Esophagus (tissue), 2 donors: Measurements from ENCODE around the gene TTC27. TPM values are rescaled to one million over a fixed set of nuclear protein-coding genes. Genes with fewer than 3 reads are reported as not detected.

ENCODE experiments used
- H3K27ac ChIP-seq, 2 donors: one replicate each; pipeline ENCODE4 v1.5.1; 2013; ENCODE audit warnings: low read depth in 2 of 2, mild to moderate bottlenecking in 2 of 2, inconsistent platforms in 1 of 2, low read length in 1 of 2, moderate library complexity in 1 of 2
- H3K27me3 ChIP-seq, 2 donors: one replicate each; pipeline ENCODE4 v1.6.1; 2013; ENCODE audit warnings: low read length in 2 of 2, control low read depth in 1 of 2, mild to moderate bottlenecking in 1 of 2; ENCODE audit not compliant: insufficient read depth in 2 of 2, control insufficient read depth in 1 of 2
- H3K36me3 ChIP-seq, 2 donors: one replicate each; pipeline ENCODE4 v1.6.1; 2013; ENCODE audit warnings: low read length in 1 of 2; ENCODE audit not compliant: control insufficient read depth in 2 of 2, insufficient read depth in 2 of 2
- H3K4me1 ChIP-seq, 2 donors: one replicate each; pipeline ENCODE4 v1.6.1; 2013; ENCODE audit warnings: low read length in 1 of 2; ENCODE audit not compliant: control insufficient read depth in 2 of 2, insufficient read depth in 2 of 2
- H3K4me3 ChIP-seq, 2 donors: one replicate each; pipeline ENCODE4 v1.5.1; 2013; ENCODE audit warnings: low read length in 2 of 2, mild to moderate bottlenecking in 2 of 2, low read depth in 1 of 2, moderate library complexity in 1 of 2
- H3K9me3 ChIP-seq, 2 donors: one replicate each; pipeline ENCODE4 v1.6.1; 2013; ENCODE audit warnings: mild to moderate bottlenecking in 2 of 2, low read depth in 1 of 2, low read length in 1 of 2, moderate library complexity in 1 of 2; ENCODE audit not compliant: control insufficient read depth in 2 of 2, insufficient read depth in 1 of 2
- WGBS, 2 donors: extraction: QIAGEN DNeasy Blood & Tissue Kit; methylation state at CpG; one replicate each; pipeline ENCODE4 v1.1.7; 2013; 5-methylcytosine and 5-hydroxymethylcytosine counted together
- polyA plus RNA-seq, 2 donors: library from polyadenylated mRNA; stranded (reverse); fragments of 200-250 nt; gene quantifications; one replicate each; pipeline ENCODE4 v1.2.3, GENCODE V29; 2013
- donor health status: healthy with polysubstance abuse.
- donor health status: Bipolar disorder and iron deficiency.

Gene TTC27
- polyA plus RNA-seq, 2 donors: 3.7 to 9.8 TPM

DNA sequence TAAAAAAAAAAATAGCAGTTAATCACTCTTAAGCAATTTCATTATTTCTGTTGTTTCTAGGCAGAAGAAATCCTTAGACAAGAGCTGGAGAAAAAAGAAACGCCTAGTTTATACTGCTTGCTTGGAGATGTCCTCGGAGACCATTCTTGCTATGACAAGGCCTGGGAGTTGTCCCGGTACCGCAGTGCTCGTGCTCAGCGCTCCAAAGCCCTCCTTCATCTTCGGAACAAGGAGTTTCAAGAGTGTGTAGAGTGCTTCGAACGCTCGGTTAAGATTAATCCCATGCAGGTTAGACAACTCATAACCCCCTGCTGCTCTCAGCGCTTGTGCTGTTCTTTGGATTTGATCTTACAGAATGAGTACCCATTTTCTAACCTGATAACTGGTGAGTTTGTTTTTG, 130.4 kb downstream of the TTC27 start:
- Histone ChIP-seq H3K4me3 (no peak overlapping the region), H3K4me1 (peaks cover 0 to 3% of the 10 kb centered on the region in 2 donors), H3K27me3 (no peaks in the 10 kb centered on the region), H3K36me3 (peaks cover 0 to 2% of the 10 kb centered on the region in 2 donors), H3K27ac (no peak overlapping the region), H3K9me3 (no peaks in the 10 kb centered on the region)
- 93 to 95% methylated on average over 11 of the region's 11 CpGs for WGBS, 2 donors

DNA sequence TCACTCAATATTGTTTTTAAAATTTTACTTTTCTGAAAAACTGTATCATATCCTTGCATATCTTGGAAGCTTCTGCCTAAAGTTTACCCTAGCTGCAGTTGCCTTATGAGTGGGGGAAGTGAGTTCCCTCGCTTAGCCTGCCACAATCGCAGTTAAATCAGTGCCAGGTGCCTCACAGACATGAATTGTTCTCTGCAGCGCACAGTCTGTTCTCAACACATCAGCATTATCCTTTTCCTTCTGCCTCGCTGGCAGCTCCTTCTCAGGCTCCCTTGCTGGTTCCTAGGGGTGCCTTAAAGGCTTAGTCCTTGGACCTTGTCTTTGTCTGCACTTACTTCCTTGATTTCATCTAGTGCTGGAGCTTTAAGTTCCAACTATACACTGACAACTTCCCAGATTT, 132.8 kb downstream of the TTC27 start:
- Histone ChIP-seq H3K27me3 (no peaks in the 10 kb centered on the region), H3K4me3 (no peak overlapping the region), H3K27ac (no peak overlapping the region), H3K4me1 (peaks cover 0 to 3% of the 10 kb centered on the region in 2 donors), H3K36me3 (peaks cover 0 to 2% of the 10 kb centered on the region in 2 donors), H3K9me3 (no peaks in the 10 kb centered on the region)
- WGBS, 2 donors: 97 to 98% methylated on average over 4 of the region's 4 CpGs

DNA sequence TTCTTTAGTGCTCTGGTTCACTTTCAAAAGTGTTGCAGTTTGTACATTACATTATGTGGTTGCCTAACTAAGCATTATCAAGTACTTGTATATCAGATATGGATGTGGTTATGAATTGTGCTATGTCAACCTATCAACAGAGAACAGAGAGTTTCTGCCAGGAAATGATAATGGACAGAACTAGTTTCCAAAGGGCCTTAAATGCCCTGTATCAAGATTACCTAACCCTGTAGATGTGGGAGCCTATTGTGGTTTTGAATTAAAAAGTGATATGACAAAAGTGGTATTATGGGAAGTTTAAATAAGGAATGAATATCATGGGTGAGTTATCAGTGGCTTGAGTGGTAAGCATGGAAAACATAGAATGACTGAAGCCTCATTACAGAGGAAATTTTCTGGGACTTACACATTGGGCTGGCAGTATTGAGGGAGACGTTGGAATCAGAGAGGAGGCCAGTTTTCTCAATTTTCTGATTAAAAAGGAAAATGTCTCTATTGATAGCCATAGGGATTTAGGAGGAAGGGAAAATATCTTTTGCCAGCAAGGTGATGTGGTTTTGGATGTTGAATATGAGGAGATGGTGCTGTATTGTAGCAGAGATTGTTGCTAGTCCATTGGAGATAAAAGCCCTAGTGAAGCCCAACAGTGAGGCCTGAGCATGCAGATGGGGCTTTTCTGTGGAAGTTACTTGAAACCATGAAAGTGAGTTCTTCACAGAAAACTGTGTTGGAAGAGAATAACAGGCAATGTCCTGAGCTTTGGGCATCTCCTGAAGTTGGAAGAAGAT, 140.7 kb downstream of the TTC27 start:
- H3K4me3 ChIP-seq: no peak overlapping the region
- H3K9me3 ChIP-seq: no peaks in the 10 kb centered on the region
- no peaks in the 10 kb centered on the region for H3K36me3 ChIP-seq
- no peak overlapping the region for H3K27ac ChIP-seq
- WGBS, 2 donors: 87 to 95% methylated on average over 1 of the region's 1 CpG
- no peaks in the 10 kb centered on the region for H3K4me1 ChIP-seq
- H3K27me3 ChIP-seq: no peaks in the 10 kb centered on the region

DNA sequence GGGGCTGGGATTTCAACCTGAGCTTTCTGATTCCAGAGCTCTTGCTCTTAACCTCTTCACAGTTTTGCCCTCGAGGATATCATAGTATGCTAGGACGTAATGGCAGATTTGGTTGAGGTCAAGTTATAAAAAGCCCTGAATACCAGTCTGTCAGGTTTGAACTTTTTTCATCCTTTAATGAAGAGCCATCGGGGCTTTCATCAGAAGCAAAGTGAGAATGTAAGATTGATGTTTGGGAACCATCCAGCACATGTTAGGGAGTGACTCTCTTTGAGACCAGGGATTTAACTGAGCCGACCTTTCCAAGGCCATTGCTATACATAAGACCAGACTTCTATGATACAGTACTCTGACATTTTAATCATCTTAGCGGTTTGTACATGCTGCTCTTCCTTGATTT, 142.5 kb downstream of the TTC27 start:
- Histone ChIP-seq H3K4me1 (no peaks in the 10 kb centered on the region), H3K27ac (no peak overlapping the region), H3K27me3 (no peaks in the 10 kb centered on the region), H3K36me3 (no peaks in the 10 kb centered on the region), H3K9me3 (no peaks in the 10 kb centered on the region), H3K4me3 (no peak overlapping the region)
- 72 to 77% methylated on average over 5 of the region's 5 CpGs for WGBS, 2 donors

DNA sequence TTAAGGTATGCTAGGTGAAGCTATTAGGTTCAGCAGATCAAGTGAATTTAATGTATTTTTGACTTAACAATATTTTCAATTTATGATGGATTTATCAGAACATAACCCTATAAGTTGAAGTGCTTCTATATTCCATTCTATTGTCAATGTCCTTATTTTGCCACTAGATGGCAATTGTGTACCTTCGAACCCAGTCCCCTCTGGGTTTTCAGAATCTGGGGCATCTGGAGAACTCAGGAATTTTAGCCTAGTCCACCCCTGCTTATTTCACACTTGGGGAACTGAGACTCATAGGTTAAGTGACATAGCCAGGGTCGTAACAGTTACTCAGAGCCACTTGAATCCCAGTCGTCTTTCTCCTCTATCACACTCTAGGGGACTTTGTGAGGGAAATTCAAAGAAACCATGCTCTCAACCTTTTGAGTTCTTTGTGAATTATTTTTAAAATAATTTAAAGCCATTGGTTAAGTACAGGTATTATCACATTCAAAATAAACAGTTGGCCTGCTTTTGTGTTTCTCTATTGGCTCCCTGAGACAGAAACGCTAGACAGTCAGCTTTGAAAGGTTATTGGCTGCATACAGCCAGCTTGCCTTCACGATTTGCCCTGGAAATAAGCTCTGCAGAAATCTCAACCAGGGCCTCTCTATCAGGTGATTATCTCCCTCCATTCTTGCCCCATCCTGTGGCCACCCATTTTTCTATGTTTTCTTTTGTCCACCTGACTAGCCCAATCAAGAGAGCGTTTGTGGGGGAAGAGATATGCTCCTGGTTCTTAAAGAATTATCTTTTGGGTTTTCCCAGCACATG, 145.0 kb downstream of the TTC27 start:
- Histone ChIP-seq H3K4me3 (no peak overlapping the region), H3K36me3 (no peaks in the 10 kb centered on the region), H3K4me1 (no peaks in the 10 kb centered on the region), H3K9me3 (no peaks in the 10 kb centered on the region), H3K27me3 (no peaks in the 10 kb centered on the region), H3K27ac (no peak overlapping the region)
- WGBS, 2 donors: 67 to 70% methylated on average over 6 of the region's 6 CpGs

- no peak overlapping the region for H3K4me3 ChIP-seq
- WGBS, 2 donors: 90 to 93% methylated on average over 5 of the region's 5 CpGs
- no peak overlapping the region for H3K27ac ChIP-seq
- H3K36me3 ChIP-seq: no peaks in the 10 kb centered on the region
- no peaks in the 10 kb centered on the region for H3K9me3 ChIP-seq
- H3K4me1 ChIP-seq: no peaks in the 10 kb centered on the region
- H3K27me3 ChIP-seq: no peaks in the 10 kb centered on the region
These were observed 145.6 kb downstream of the TTC27 start for GRCh38 chr2:32773448-32773808.

DNA sequence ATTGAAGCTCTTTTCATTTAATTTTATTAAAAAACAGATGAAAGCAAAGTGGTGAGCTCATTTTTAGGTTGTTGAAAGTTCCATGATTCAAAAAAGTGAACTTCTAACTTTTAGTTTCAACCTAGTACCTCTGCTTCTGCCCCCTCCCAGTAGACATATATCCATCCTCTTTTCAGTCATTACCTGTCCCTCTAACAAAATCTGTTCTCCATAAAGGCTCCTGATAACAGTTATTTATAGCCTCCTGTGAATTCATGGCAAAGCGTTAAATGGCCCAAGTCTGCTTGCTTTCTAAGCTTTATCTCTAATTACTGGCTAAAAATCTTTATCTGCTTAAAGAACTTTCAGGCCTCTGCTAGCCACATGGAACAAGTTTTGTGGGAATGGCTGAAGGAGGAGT, 148.1 kb downstream of the TTC27 start:
- WGBS, 2 donors: 79 to 84% methylated on average over 1 of the region's 1 CpG
- Histone ChIP-seq H3K9me3 (no peaks in the 10 kb centered on the region), H3K4me1 (no peaks in the 10 kb centered on the region), H3K27ac (no peak overlapping the region), H3K4me3 (no peak overlapping the region), H3K36me3 (no peaks in the 10 kb centered on the region), H3K27me3 (no peaks in the 10 kb centered on the region)

DNA sequence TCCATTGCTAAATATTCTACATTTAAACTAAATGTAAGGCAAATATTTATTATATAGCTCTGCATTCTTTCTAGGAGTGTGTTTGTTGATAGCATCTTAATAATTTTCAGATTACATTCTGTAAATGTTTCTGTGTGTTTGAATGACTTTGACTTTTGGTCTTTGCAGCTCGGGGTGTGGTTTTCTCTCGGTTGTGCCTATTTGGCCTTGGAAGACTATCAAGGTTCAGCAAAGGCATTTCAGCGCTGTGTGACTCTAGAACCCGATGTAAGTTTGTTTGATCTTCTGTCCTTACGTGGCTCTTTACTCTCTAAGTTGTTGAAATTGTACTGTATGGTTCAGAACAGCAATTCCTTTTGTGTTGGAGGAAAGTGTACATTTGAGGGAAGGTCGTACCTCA, 149.9 kb downstream of the TTC27 start:
- Histone ChIP-seq H3K27me3 (no peaks in the 10 kb centered on the region), H3K4me1 (no peaks in the 10 kb centered on the region), H3K27ac (no peak overlapping the region), H3K36me3 (no peaks in the 10 kb centered on the region), H3K9me3 (no peaks in the 10 kb centered on the region), H3K4me3 (no peak overlapping the region)
- WGBS, 2 donors: 89 to 96% methylated on average over 6 of the region's 6 CpGs

GRCh38 chr2:32780961-32781360, 153.1 kb downstream of the TTC27 start:
- Histone ChIP-seq H3K9me3 (no peaks in the 10 kb centered on the region), H3K4me3 (no peak overlapping the region), H3K4me1 (no peaks in the 10 kb centered on the region), H3K36me3 (no peaks in the 10 kb centered on the region), H3K27ac (no peak overlapping the region), H3K27me3 (no peaks in the 10 kb centered on the region)
- 93 to 96% methylated on average over 2 of the region's 2 CpGs for WGBS, 2 donors
